GM18499 (cell line): ENCODE results near the gene C2CD2L.
"Not testable (repeated sequence)": the region's sequence is repeated elsewhere in the genome, so short reads cannot be mapped to it uniquely, and the experiment has no call there.

Source experiments
- ATAC-seq: cut with Tn5 transposase; IDR thresholded peaks from one replicate; pipeline ENCODE4 v1.9.1; 2021; ENCODE audit warnings: moderate number of reproducible peaks; ENCODE audit not compliant: insufficient read depth, unreplicated experiment

The C2CD2L gene

GRCh38 chr11:119106564-119107537, at the start of gene C2CD2L:
C2CD2L (plus strand) TSS chr11:119107344; CDS start chr11:119107742, 398 bp downstream.
- peak; percentile 37 for ATAC-seq

GRCh38 chr11:119059128-119059527, 48.0 kb upstream of the C2CD2L start:
- ATAC-seq: not testable (repeated sequence)

- no peak for ATAC-seq
Measured at GRCh38 chr11:119061256-119061655, 45.9 kb upstream of the C2CD2L start.

GRCh38 chr11:119062779-119063178, 44.4 kb upstream of the C2CD2L start:
- ATAC-seq: no peak

- ATAC-seq: no peak
Measured at GRCh38 chr11:119065369-119065768, 41.8 kb upstream of the C2CD2L start.

- ATAC-seq: peak; percentile 75
Measured at GRCh38 chr11:119067371-119068222, 39.5 kb upstream of the C2CD2L start, which contains the start of gene VPS11. VPS11 (plus strand) TSS chr11:119067818; CDS start chr11:119067824, 6 bp downstream.

GRCh38 chr11:119077839-119078238, 29.3 kb upstream of the C2CD2L start:
- ATAC-seq: no peak

GRCh38 chr11:119078675-119079420, 28.3 kb upstream of the C2CD2L start:
- no peak for ATAC-seq

- ATAC-seq: no peak
Measured at GRCh38 chr11:119081682-119082260, 25.4 kb upstream of the C2CD2L start.

GRCh38 chr11:119084663-119085436, 22.3 kb upstream of the C2CD2L start, which contains the start of gene HMBS:
HMBS (plus strand) TSS chr11:119084881; CDS start chr11:119085034, 153 bp downstream.
- ATAC-seq: peak; percentile 75

- no peak for ATAC-seq
Measured at GRCh38 chr11:119085437-119085847, 21.7 kb upstream of the C2CD2L start.

- no peak for ATAC-seq
Measured at GRCh38 chr11:119087123-119087522, 20.0 kb upstream of the C2CD2L start.

- ATAC-seq: no peak
Measured at GRCh38 chr11:119087747-119088241, 19.4 kb upstream of the C2CD2L start.

- ATAC-seq: no peak
Measured at GRCh38 chr11:119088406-119088805, 18.7 kb upstream of the C2CD2L start.

- no peak for ATAC-seq
Measured at GRCh38 chr11:119089319-119089718, 17.8 kb upstream of the C2CD2L start.

- no peak for ATAC-seq
Measured at GRCh38 chr11:119091178-119091577, 16.0 kb upstream of the C2CD2L start.

- no peak for ATAC-seq
Measured at GRCh38 chr11:119091966-119092879, 14.9 kb upstream of the C2CD2L start.
